Endothelial cell of umbilical vein (primary cell): ENCODE results near the gene MYH10. TPM values are rescaled to one million over a fixed set of nuclear protein-coding genes. Genes with fewer than 3 reads are reported as not detected.

Experiments used
- BruUV-seq: library from RNA; stranded (reverse); fragments of 400-500 nt; replicated peaks from 2 replicates; lab custom pipeline; 2021; lab: Mats Ljungman, UMichigan
- CTCF ChIA-PET: fragments of 300-600, 350-600 bp; sonication (Branson Sonifier 250); formaldehyde crosslinking; loops from one replicate; lab custom pipeline; 2021; ENCODE audit warnings: antibody characterized with exemption, inconsistent platforms; lab: Charles Lee
- POLR2A ChIA-PET: fragments of 300-600, 350-600 bp; sonication (Branson Sonifier 250); formaldehyde crosslinking; loops from one replicate; lab custom pipeline; 2021; ENCODE audit warnings: antibody characterized with exemption, inconsistent platforms; lab: Charles Lee
- DNase-seq: peaks from one replicate; pipeline ENCODE4 v3.0.0-alpha.2; 2011; ENCODE audit warnings: low read depth, low spot score
- FAIRE-seq: peaks from 2 replicates; lab custom pipeline; 2011; peaks lifted over from hg19 to GRCh38; lab: Jason Lieb, UNC
- H2AFZ ChIP-seq: 2 replicates; pipeline ENCODE4 v1.6.0; 2012; ENCODE audit warnings: low read depth, low read length, control low read depth, inconsistent platforms
- H3K27ac ChIP-seq: 2 replicates; pipeline ENCODE4 v1.5.1; 2011; ENCODE audit warnings: low read depth, mild to moderate bottlenecking, control low read depth, low read length, moderate library complexity; ENCODE audit not compliant: insufficient read depth
- H3K27me3 ChIP-seq, 2 experiments: 2 replicates each; pipeline versions ENCODE4 v1.6.0 to v1.6.1; 2011; ENCODE audit warnings: low read length in 2 of 2, mixed read lengths in 1 of 2; ENCODE audit not compliant: control insufficient read depth in 2 of 2, insufficient read depth in 2 of 2
- H3K36me3 ChIP-seq, 2 experiments: 2 replicates in 1 of 2; 3 replicates in 1 of 2; pipeline ENCODE4 v1.5.1; 2011; ENCODE audit warnings: low read length in 2 of 2, mild to moderate bottlenecking in 1 of 2, moderate library complexity in 1 of 2; ENCODE audit not compliant: control insufficient read depth in 2 of 2, insufficient read depth in 2 of 2; ENCODE audit errors: extremely low read depth in 1 of 2
- H3K4me1 ChIP-seq: 3 replicates; pipeline ENCODE4 v1.5.1; 2011; ENCODE audit warnings: mild to moderate bottlenecking, low read length; ENCODE audit not compliant: control insufficient read depth, insufficient read depth; ENCODE audit errors: extremely low read depth
- H3K4me2 ChIP-seq: 2 replicates; pipeline ENCODE4 v1.6.1; 2011; ENCODE audit warnings: low read length, control low read depth, mixed read lengths; ENCODE audit not compliant: insufficient read depth
- H3K4me3 ChIP-seq, 3 experiments: fragments of 200-600 bp in 1 of 3; sonication (generic), shearing (Covaris generic) in 1 of 3; replicated peaks in 1 of 3; 2 replicates each; pipeline ENCODE4 v1.5.1; 2011 to 2016; ENCODE audit warnings: control low read depth in 3 of 3, low read length in 3 of 3, mild to moderate bottlenecking in 2 of 3, inconsistent platforms in 1 of 3, low read depth in 1 of 3, moderate library complexity in 1 of 3; ENCODE audit not compliant: insufficient read depth in 1 of 3
- H3K79me2 ChIP-seq: 2 replicates; pipeline ENCODE4 v1.6.0; 2012; ENCODE audit warnings: low read length, inconsistent platforms; ENCODE audit not compliant: control insufficient read depth, insufficient read depth
- H3K9ac ChIP-seq: replicated peaks from 2 replicates; pipeline ENCODE3; 2011; ENCODE audit warnings: low read length, control low read depth; ENCODE audit not compliant: insufficient read depth; ENCODE audit errors: extremely low read depth
- H3K9me1 ChIP-seq: replicated peaks from 3 replicates; pipeline ENCODE4 v1.6.0; 2011; ENCODE audit warnings: mild to moderate bottlenecking, low read length; ENCODE audit not compliant: control insufficient read depth, insufficient read depth; ENCODE audit errors: extremely low read depth
- H3K9me3 ChIP-seq: replicated peaks from 2 replicates; pipeline ENCODE4 v1.5.1; 2012; ENCODE audit warnings: low read length, inconsistent platforms; ENCODE audit not compliant: control insufficient read depth, insufficient read depth
- H4K20me1 ChIP-seq: replicated peaks from 2 replicates; pipeline ENCODE3; 2011; ENCODE audit warnings: mild to moderate bottlenecking, low read length; ENCODE audit not compliant: control insufficient read depth, insufficient read depth; ENCODE audit errors: extremely low read depth
- EZH2 ChIP-seq: IDR thresholded peaks from 2 replicates; pipeline ENCODE4 v1.6.1; 2012; ENCODE audit warnings: borderline replicate concordance, low read depth, mild to moderate bottlenecking, moderate library complexity, low read length, inconsistent platforms; ENCODE audit not compliant: severe bottlenecking
- GATA2 ChIP-seq: IDR thresholded peaks from 2 replicates; pipeline ENCODE4 v1.7.0; 2011; ENCODE audit warnings: low read depth, mild to moderate bottlenecking, moderate library complexity, mixed read lengths, low read length; ENCODE audit not compliant: insufficient read length, insufficient read depth
- JUN ChIP-seq: IDR thresholded peaks from 2 replicates; pipeline ENCODE4 v1.6.1; 2011; ENCODE audit warnings: borderline replicate concordance, low read depth; ENCODE audit not compliant: insufficient read length, insufficient read depth
- POLR2A ChIP-seq: IDR thresholded peaks from 2 replicates; pipeline ENCODE4 v1.6.1; 2012; ENCODE audit warnings: low read depth, mild to moderate bottlenecking, control low read depth, low read length
- POLR2AphosphoS5 ChIP-seq: IDR thresholded peaks from 2 replicates; pipeline ENCODE4 v1.6.1; 2012; ENCODE audit warnings: low read depth, mild to moderate bottlenecking, control low read depth, low read length, moderate library complexity; ENCODE audit not compliant: insufficient read depth
- dilution Hi-C: fragments of 300-500 bp; cut with MboI; formaldehyde crosslinking; loops from one replicate; pipeline ENCODE4 v1.15.0; 2019; ENCODE audit warnings: low sequenced_read_pairs; ENCODE audit not compliant: extremely low pct_ligation_motif_present
- intact Hi-C: fragments of 100-400 bp; cut with micrococcal nuclease; formaldehyde crosslinking; loops from one replicate; pipeline ENCODE4 v1.10.0; 2022
- polyA plus RNA-seq, 4 experiments: library from polyadenylated mRNA; depleted of rRNA in 3 of 4; stranded (reverse) in 3 of 4; unstranded in 1 of 4; fragments of >200 nt; gene quantifications; 2 replicates each; pipeline versions ENCODE4 v1.2.1 to v1.2.3, GENCODE V29; 2011 to 2012; ENCODE audit warnings: missing spikeins in 1 of 4
- total RNA-seq: library from RNA; stranded (reverse); gene quantifications from 2 replicates; pipeline ENCODE4 v1.2.3, GENCODE V29; 2021
- TF ChIP-seq, protein P1 (sequence below): IDR thresholded peaks from 2 replicates; pipeline ENCODE4 v1.6.1; 2011; ENCODE audit not compliant: insufficient read depth, insufficient read length
- TF ChIP-seq, protein P2 (sequence below), 2 donors: IDR thresholded peaks; 1 replicate in 1 of 2; 2 replicates in 1 of 2; pipeline ENCODE4 v1.5.1; 2011; ENCODE audit warnings: low read length in 2 of 2, mild to moderate bottlenecking in 2 of 2, moderate library complexity in 2 of 2, control low read depth in 1 of 2, inconsistent platforms in 1 of 2, low read depth in 1 of 2; ENCODE audit not compliant: insufficient read depth in 1 of 2; ENCODE audit errors: extremely low read depth in 1 of 2

The MYH10 gene
- total and polyA plus RNA-seq, 2 donors (not counting 3 experiments of a cell fraction or from before 2014, with no cell fraction given): 73.4 to 232 TPM

DNA sequence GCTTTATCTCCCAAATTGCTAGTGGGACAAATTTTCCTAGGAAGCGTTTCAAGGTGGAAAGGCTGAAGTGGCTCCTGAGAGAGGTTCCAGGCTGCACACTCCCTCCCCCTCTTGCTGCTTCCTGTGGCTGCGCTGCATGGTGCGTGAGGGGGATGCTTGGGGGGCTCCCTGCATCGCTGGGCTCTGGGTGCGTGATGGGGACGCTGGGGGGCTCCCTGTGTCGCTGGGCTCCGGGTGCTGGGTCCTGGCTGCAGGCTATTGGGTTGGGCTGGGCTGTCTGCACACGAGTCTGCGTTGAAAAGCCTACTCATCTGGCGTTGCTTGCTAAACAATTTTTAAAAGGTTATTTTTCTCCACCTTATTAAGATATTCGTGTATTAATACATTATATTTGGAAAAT is 164.8 kb downstream of the MYH10 start:
- intact Hi-C loops: no loop called here
- no peak for FAIRE-seq
- DNase-seq: no peak
- POLR2A ChIA-PET: no interaction called here
- Histone ChIP-seq H3K27ac (no peak overlapping the region), H4K20me1 (no peaks in the 10 kb centered on the region), H3K9me1 (no peaks in the 10 kb centered on the region), H3K4me2 (no peak overlapping the region), H3K4me1 (no peaks in the 10 kb centered on the region), H2AFZ (no peak overlapping the region), H3K36me3 (peaks cover 10 to 36% of the 10 kb centered on the region in 2 experiments), H3K9me3 (no peaks in the 10 kb centered on the region), H3K4me3 (no peak overlapping the region), H3K27me3 (no peaks in the 10 kb centered on the region), H3K9ac (no peak overlapping the region), H3K79me2 (peaks cover 39% of the 10 kb centered on the region)
- dilution Hi-C loops: no loop called here
- no TSS peak for BruUV-seq
- TF ChIP-seq POLR2AphosphoS5 (no peak), JUN (no peak), GATA2 (no peak), POLR2A (no peak), EZH2 (no peak)
- TF ChIP-seq, protein P1, sequence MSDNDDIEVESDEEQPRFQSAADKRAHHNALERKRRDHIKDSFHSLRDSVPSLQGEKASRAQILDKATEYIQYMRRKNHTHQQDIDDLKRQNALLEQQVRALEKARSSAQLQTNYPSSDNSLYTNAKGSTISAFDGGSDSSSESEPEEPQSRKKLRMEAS: no peak
- TF ChIP-seq, protein P2, sequence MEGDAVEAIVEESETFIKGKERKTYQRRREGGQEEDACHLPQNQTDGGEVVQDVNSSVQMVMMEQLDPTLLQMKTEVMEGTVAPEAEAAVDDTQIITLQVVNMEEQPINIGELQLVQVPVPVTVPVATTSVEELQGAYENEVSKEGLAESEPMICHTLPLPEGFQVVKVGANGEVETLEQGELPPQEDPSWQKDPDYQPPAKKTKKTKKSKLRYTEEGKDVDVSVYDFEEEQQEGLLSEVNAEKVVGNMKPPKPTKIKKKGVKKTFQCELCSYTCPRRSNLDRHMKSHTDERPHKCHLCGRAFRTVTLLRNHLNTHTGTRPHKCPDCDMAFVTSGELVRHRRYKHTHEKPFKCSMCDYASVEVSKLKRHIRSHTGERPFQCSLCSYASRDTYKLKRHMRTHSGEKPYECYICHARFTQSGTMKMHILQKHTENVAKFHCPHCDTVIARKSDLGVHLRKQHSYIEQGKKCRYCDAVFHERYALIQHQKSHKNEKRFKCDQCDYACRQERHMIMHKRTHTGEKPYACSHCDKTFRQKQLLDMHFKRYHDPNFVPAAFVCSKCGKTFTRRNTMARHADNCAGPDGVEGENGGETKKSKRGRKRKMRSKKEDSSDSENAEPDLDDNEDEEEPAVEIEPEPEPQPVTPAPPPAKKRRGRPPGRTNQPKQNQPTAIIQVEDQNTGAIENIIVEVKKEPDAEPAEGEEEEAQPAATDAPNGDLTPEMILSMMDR (IDR thresholded peaks at IDR 0.05; ENCODE audit: extremely low read depth in 1 of 2, insufficient read depth in 1 of 2, low read depth in 1 of 2, low read length in 2 of 2): no peak
- CTCF ChIA-PET: no interaction called here
